Activated T-cell treated with anti-CD3 and anti-CD28 coated beads, Interleukin-2, amount 50 U/mL, for 48 hours (primary cell): ENCODE measurements around the gene MAN1A2.
"Not testable (repeated sequence)": the region's sequence is repeated elsewhere in the genome, so short reads cannot be mapped to it uniquely, and the experiment has no call there.

Source experiments
- DNase-seq, 2 experiments: peaks; one replicate each; pipeline ENCODE4 v3.0.0-alpha.2; 2020

MAN1A2 gene

GRCh38 chr1:117403597-117403996, 36.3 kb downstream of the MAN1A2 start:
- DNase-seq = no peak

- DNase-seq = no peak
Measured at GRCh38 chr1:117405042-117405441, 37.8 kb downstream of the MAN1A2 start.

- no peak for DNase-seq
Measured at GRCh38 chr1:117412472-117412871, 45.2 kb downstream of the MAN1A2 start.

GRCh38 chr1:117413412-117413811, 46.2 kb downstream of the MAN1A2 start:
- DNase-seq = no peak

GRCh38 chr1:117414943-117415342, 47.7 kb downstream of the MAN1A2 start:
- no peak for DNase-seq

GRCh38 chr1:117416004-117416403, 48.8 kb downstream of the MAN1A2 start:
- DNase-seq = no peak

- DNase-seq = no peak
Measured at GRCh38 chr1:117416546-117417125, 49.4 kb downstream of the MAN1A2 start.

GRCh38 chr1:117425050-117425734, 57.9 kb downstream of the MAN1A2 start:
- no peak for DNase-seq

GRCh38 chr1:117427297-117427696, 60.0 kb downstream of the MAN1A2 start:
- no peak for DNase-seq

GRCh38 chr1:117433943-117434342, 66.7 kb downstream of the MAN1A2 start:
- no peak for DNase-seq

GRCh38 chr1:117436513-117436912, 69.3 kb downstream of the MAN1A2 start:
- DNase-seq = no peak

- no peak for DNase-seq
Measured at GRCh38 chr1:117447661-117448060, 80.4 kb downstream of the MAN1A2 start.

GRCh38 chr1:117452216-117452615, 85.0 kb downstream of the MAN1A2 start:
- no peak for DNase-seq

GRCh38 chr1:117453958-117454357, 86.7 kb downstream of the MAN1A2 start:
- no peak for DNase-seq

GRCh38 chr1:117458410-117458809, 91.2 kb downstream of the MAN1A2 start:
- DNase-seq = not testable (repeated sequence)

GRCh38 chr1:117466761-117467160, 99.5 kb downstream of the MAN1A2 start:
- no peak for DNase-seq

- no peak for DNase-seq
Measured at GRCh38 chr1:117467336-117467735, 100.1 kb downstream of the MAN1A2 start.

GRCh38 chr1:117473063-117473462, 105.8 kb downstream of the MAN1A2 start:
- no peak for DNase-seq

GRCh38 chr1:117475495-117475894, 108.2 kb downstream of the MAN1A2 start:
- not testable (repeated sequence) for DNase-seq

- no peak for DNase-seq
Measured at GRCh38 chr1:117479086-117479485, 111.8 kb downstream of the MAN1A2 start.

GRCh38 chr1:117481410-117481809, 114.2 kb downstream of the MAN1A2 start:
- no peak for DNase-seq

GRCh38 chr1:117493906-117494305, 126.7 kb downstream of the MAN1A2 start:
- no peak for DNase-seq

- no peak for DNase-seq
Measured at GRCh38 chr1:117495068-117495467, 127.8 kb downstream of the MAN1A2 start.

GRCh38 chr1:117499071-117499470, 131.8 kb downstream of the MAN1A2 start:
- no peak for DNase-seq

- no peak for DNase-seq
Measured at GRCh38 chr1:117500584-117500983, 133.3 kb downstream of the MAN1A2 start.
